ENCODE results near the gene COL20A1. TPM values are rescaled to one million over a fixed set of nuclear protein-coding genes. Genes with fewer than 3 reads are reported as not detected.

The COL20A1 gene
- polyA plus RNA-seq, 4 donors = 0.09 to 1.7 TPM; not detected in 2

DNA sequence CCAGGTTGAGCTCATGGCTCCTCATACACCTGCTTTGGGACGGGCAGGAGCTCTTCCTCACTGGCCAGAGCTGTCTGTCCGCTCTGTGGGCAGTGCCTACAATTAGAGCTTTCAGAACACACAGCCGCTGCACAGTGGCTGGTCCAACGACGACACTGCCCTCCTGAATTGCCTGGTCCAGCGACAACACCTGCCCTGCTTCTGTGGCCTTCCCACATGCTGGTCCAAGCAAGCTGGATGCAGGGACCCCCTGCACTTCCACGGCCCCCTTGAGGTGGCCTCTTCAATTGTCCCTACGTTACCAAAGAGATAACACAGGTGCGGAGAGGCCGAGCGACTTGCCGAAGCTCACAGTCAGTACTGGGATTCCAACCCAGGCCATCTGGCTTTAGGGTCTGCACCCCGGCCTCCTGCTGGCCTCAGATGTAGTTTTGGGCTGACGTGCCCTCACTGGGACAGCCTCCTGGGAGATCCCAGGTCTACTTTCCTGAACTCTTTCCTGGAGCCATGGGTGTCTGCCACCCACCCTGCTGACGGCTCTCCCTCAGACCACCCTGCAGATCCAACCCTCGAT is 69.5 kb downstream of the COL20A1 start:
- 34 to 60% (median 38%) methylated on average over 16 of the region's 16 CpGs for WGBS, 3 donors
- H3K27ac ChIP-seq (ENCODE audit: low read depth in 1 of 3, low read length in 2 of 3) = no peak overlapping the region
- peaks cover 11 to 34% (median 12%) of the 10 kb centered on the region in 3 donors for H3K27me3 ChIP-seq (ENCODE audit: control insufficient read depth in 3 of 3, insufficient read depth in 3 of 3, low read length in 3 of 3)
- H3K4me3 ChIP-seq (ENCODE audit: low read depth in 1 of 3, low read length in 3 of 3) = no peak overlapping the region
- DNase-seq (no peak), FAIRE-seq (no peak)
- H3K36me3 ChIP-seq (ENCODE audit: control insufficient read depth in 3 of 3, insufficient read depth in 2 of 3, low read depth in 1 of 3, low read length in 3 of 3) = no peaks in the 10 kb centered on the region
- no peaks in the 10 kb centered on the region for H3K4me1 ChIP-seq (ENCODE audit: control insufficient read depth in 3 of 3, insufficient read depth in 2 of 3, low read depth in 1 of 3, low read length in 2 of 3)
- H3K9me3 ChIP-seq (ENCODE audit: control insufficient read depth in 2 of 2, insufficient read depth in 1 of 2, low read depth in 1 of 2, low read length in 1 of 2) = no peaks in the 10 kb centered on the region

DNA sequence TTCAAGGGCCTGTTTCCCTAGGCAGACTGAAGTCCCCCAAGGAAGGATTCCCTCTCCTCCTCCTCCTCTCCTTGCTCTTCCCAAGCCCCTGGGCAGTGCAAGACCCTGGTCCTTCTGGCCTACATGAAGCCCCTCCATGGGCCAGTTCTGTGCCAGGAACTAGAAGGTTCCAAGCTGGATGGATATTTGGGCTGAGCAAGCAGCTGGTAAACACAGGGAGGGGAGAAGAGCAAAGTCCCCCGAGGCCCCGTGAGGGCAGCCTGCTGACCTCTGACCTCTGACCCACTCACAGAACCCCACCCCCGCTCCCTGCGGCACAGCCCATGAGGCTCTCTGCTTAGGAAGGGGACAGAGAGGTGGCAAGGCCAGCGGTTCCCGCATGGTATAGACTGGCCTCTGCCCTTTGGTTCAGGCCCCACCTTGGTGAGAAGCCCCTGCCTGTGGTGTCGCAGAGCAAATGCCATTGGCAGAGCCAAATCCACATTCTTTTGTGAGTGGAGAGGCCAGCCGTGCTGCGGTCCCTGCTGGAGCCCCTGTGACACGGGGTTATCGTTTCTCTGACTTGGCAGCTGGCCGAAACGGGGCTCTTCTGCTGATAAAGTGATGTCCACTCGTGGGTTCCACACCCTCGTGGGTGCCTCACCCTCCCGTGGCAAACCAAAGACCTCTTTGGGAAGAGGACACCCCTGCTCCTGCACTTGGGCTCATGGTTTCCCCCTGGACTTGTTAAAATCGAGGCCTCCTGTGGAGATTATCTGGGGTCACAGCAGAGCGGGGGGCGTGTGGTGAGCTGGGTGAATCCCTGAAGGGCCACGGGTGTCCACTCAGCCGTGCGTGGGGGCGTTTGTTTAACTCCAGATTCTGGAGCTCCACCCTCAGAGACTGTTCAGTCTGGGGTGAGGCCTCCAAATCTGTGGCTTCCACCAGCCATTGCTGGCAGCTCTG is 70.3 kb downstream of the COL20A1 start:
- Histone ChIP-seq H3K4me1 (ENCODE audit: control insufficient read depth in 3 of 3, insufficient read depth in 2 of 3, low read depth in 1 of 3, low read length in 2 of 3) (no peaks in the 10 kb centered on the region), H3K9me3 (ENCODE audit: control insufficient read depth in 2 of 2, insufficient read depth in 1 of 2, low read depth in 1 of 2, low read length in 1 of 2) (no peaks in the 10 kb centered on the region), H3K36me3 (ENCODE audit: control insufficient read depth in 3 of 3, insufficient read depth in 2 of 3, low read depth in 1 of 3, low read length in 3 of 3) (no peaks in the 10 kb centered on the region), H3K4me3 (ENCODE audit: low read depth in 1 of 3, low read length in 3 of 3) (no peak overlapping the region), H3K27ac (ENCODE audit: low read depth in 1 of 3, low read length in 2 of 3) (no peak overlapping the region), H3K27me3 (ENCODE audit: control insufficient read depth in 3 of 3, insufficient read depth in 3 of 3, low read length in 3 of 3) (peaks cover 11 to 34% (median 12%) of the 10 kb centered on the region in 3 donors)
- no peak for FAIRE-seq
- WGBS, 3 donors = 45 to 63% (median 59%) methylated on average over 23 of the region's 23 CpGs
- DNase-seq = no peak

DNA sequence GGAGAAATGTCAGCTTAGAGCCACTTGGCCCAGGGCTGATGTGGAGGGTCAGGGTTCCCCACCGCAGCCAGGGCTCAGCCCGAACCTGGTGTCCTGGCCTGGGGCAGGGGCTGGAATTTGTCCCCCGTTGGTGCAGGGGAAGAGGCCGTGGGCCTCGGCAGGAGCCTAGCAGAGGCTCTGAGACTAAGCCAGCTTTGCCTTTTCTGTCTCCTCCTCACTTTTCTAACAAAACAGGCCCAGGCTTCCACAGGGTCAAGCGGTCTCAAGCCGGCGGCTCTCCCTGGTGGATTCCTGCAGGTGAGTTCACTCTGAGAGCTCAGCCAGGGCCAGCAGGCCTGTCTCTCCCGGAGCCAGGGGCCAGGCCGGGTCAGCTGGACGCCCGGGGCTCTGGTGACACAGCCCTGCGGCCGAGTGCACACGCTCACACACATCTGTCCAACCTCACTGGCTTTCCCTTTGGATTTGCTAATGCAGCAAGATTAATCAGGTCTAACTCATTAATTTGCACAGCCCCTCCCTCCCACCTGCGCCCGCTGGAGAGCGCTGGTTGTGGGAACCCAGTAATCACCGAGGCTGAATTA is 71.1 kb downstream of the COL20A1 start:
- H3K36me3 ChIP-seq (ENCODE audit: control insufficient read depth in 3 of 3, insufficient read depth in 2 of 3, low read depth in 1 of 3, low read length in 3 of 3) = no peaks in the 10 kb centered on the region
- FAIRE-seq (no peak), DNase-seq (no peak)
- H3K27me3 ChIP-seq (ENCODE audit: control insufficient read depth in 3 of 3, insufficient read depth in 3 of 3, low read length in 3 of 3) = peaks cover 11 to 34% (median 12%) of the 10 kb centered on the region in 3 donors
- H3K27ac ChIP-seq (ENCODE audit: low read depth in 1 of 3, low read length in 2 of 3) = no peak overlapping the region
- no peaks in the 10 kb centered on the region for H3K4me1 ChIP-seq (ENCODE audit: control insufficient read depth in 3 of 3, insufficient read depth in 2 of 3, low read depth in 1 of 3, low read length in 2 of 3)
- WGBS, 3 donors = 72 to 82% (median 76%) methylated on average over 19 of the region's 19 CpGs
- H3K4me3 ChIP-seq (ENCODE audit: low read depth in 1 of 3, low read length in 3 of 3) = no peak overlapping the region
- no peaks in the 10 kb centered on the region for H3K9me3 ChIP-seq (ENCODE audit: control insufficient read depth in 2 of 2, insufficient read depth in 1 of 2, low read depth in 1 of 2, low read length in 1 of 2)

DNA sequence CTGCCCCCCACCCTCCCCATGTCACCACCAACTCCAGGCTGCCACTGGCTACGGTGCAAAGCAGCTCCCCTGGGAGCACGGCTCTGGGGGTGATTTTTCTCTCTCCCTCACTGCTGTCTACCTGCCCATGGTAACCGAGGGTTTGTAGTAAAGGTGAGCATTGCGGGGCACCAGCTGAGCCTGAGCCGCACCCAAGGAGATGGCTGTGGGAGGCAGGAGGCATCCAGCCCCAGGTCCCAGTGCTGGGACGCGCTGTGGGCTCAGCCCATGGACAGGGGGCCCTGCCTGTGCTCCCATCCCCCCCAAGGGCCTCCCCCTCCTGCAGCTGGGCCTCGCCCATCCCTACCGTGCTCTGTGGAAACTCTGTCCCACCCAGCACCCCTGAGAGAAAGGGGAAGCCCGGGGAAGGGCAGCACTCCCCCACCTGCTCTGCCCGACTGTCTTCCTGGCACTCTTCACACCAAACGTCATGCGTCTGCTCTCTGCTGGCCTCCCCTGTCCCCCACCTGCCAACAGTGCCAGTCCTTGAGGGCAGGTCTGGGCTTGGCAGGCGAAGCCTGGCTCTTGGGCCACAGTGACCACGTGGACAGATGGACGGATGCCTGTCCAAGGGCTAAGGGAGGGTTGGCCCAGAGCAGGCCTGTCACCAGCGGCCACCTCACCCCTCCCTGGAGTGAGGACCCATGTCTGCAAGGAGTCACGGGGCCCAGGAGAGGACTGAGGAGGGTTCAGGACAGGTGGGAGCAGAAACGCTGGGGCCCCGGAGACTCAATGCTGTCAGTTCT is 72.0 kb downstream of the COL20A1 start:
- Histone ChIP-seq H3K4me1 (ENCODE audit: control insufficient read depth in 3 of 3, insufficient read depth in 2 of 3, low read depth in 1 of 3, low read length in 2 of 3) (no peaks in the 10 kb centered on the region), H3K27ac (ENCODE audit: low read depth in 1 of 3, low read length in 2 of 3) (no peak overlapping the region), H3K27me3 (ENCODE audit: control insufficient read depth in 3 of 3, insufficient read depth in 3 of 3, low read length in 3 of 3) (peaks cover 10 to 31% (median 12%) of the 10 kb centered on the region in 3 donors), H3K4me3 (ENCODE audit: low read depth in 1 of 3, low read length in 3 of 3) (no peak overlapping the region), H3K36me3 (ENCODE audit: control insufficient read depth in 3 of 3, insufficient read depth in 2 of 3, low read depth in 1 of 3, low read length in 3 of 3) (no peaks in the 10 kb centered on the region), H3K9me3 (ENCODE audit: control insufficient read depth in 2 of 2, insufficient read depth in 1 of 2, low read depth in 1 of 2, low read length in 1 of 2) (no peaks in the 10 kb centered on the region)
- FAIRE-seq (no peak), DNase-seq (no peak)
- WGBS, 3 donors = 68 to 74% (median 68%) methylated on average over 18 to 20 of the region's 20 CpGs

DNA sequence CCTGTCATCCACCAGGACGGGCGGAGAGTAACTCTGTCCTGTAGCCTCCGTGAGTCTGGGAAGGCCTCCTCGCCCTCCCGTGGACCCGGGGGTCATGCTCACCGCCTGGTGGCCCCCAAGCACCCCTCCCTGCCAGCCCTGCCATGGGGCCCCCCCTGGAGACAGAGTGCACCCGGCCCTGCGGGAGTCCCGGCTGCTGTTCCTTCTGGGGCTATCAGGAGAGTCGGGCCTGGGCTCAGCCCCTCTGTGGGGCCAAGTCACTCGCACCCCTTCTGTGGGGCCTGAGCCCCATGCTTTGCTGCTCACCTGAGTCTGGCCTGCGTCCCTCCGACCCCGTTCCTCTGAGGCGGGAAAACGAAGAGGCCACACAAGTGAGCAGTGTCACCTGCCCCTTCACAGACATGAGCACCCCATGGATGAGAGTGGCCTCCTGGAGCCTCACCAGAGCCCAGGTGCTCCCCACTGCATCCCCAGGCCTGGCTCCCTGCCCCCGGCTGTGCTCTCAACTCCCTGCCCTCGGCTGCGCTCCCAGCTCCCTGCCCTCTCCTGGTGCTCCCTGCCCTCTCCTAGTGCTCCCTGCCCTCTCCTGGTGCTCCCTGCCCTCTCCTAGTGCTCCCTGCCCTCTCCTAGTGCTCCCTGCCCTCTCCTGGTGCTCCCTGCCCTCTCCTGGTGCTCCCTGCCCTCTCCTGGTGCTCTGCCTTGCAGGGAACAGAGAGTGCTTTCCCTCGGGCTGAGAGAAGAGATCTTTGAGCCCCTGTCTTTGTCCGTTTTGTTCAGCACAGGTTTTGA is 72.8 kb downstream of the COL20A1 start:
- no peak overlapping the region for H3K4me3 ChIP-seq (ENCODE audit: low read depth in 1 of 3, low read length in 3 of 3)
- no peak overlapping the region for H3K27ac ChIP-seq (ENCODE audit: low read depth in 1 of 3, low read length in 2 of 3)
- H3K27me3 ChIP-seq (ENCODE audit: control insufficient read depth in 3 of 3, insufficient read depth in 3 of 3, low read length in 3 of 3) = peaks cover 8 to 27% (median 10%) of the 10 kb centered on the region in 3 donors
- 69 to 85% (median 78%) methylated on average over 20 to 22 of the region's 22 CpGs for WGBS, 3 donors
- H3K36me3 ChIP-seq (ENCODE audit: control insufficient read depth in 3 of 3, insufficient read depth in 2 of 3, low read depth in 1 of 3, low read length in 3 of 3) = no peaks in the 10 kb centered on the region
- H3K9me3 ChIP-seq (ENCODE audit: control insufficient read depth in 2 of 2, insufficient read depth in 1 of 2, low read depth in 1 of 2, low read length in 1 of 2) = no peaks in the 10 kb centered on the region
- no peak for DNase-seq
- no peak for FAIRE-seq
- peaks cover 0 to 4% (median 0%) of the 10 kb centered on the region in 3 donors for H3K4me1 ChIP-seq (ENCODE audit: control insufficient read depth in 3 of 3, insufficient read depth in 2 of 3, low read depth in 1 of 3, low read length in 2 of 3)

DNA sequence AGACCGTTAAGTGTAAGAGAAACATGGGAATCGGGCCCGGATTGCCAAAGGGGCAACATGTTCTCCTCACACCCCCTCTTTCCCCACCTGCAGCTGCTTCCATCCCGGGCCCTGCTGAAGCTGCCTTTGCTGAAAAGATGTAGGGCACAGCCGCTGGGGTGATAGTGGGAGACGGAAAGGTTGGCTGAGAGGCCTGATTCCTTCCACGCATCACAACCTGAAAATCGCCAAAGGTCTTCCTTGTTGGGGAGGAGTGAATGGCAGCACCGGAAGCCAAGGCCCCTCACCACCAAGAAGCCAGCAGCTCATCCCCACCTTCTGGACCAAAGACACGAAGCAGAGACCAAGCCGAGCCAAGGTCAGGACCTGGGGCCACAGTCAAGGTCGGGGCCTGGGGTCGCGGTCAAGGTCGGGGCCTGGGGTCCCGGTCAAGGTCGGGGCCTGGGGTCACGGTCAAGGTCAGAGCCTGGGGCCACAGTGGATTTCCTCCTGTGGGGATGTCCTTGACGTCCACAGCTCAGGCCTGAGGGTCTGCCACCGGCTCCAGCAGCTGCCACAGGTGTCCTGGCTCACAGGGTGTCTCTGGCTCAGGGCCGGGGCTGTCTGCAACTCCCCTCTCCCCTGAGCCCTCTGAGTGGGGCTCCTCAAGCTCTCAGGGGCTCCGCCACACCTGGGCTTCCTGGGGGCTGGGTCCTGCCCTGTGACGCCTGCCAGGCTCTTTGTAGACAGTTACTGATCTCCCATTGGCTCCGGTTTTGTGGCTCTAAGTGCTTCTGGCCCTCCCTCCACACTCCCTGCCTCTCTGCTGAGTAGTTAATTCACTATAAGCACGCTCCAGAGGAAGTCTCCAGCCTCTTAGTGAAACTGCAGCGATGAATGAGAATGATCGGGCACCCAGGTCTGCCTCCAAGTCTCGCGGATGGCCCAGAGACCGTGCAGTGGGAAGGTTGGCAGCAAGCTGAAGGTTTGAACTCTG is 73.7 kb downstream of the COL20A1 start:
- H3K27me3 ChIP-seq (ENCODE audit: control insufficient read depth in 3 of 3, insufficient read depth in 3 of 3, low read length in 3 of 3) = peaks cover 7 to 26% (median 10%) of the 10 kb centered on the region in 3 donors
- WGBS, 3 donors = 69 to 76% (median 74%) methylated on average over 29 to 30 of the region's 30 CpGs

DNA sequence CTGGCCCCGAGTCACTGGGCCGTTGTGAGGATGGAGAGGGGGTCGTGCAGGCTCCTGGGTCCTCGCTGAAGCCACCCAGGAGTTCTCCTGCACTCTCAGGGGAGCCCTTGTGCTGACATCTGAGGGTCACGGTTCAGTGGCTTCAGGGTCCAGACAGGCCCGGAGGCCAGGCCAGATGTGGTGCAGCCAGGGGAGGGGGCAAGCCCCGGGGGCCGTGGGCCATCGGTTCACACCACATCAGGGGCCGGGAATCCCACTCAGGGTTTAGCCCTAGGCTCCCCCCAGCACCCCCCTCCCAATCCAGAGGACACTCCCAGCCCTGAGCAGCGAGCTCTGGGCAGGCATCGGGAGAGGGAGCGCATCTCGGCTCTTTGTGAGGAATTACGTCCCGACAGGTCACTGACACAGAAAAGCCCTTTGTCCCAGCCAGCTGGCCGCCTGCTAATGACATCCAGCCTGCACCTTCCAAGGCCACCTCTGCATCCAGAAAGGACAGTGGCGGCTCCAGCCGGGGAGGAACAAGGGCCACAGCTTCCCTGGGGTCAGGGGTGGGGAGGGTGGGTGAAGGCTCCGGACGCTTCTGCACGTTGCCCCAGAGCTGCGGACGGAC is 74.6 kb downstream of the COL20A1 start:
- Histone ChIP-seq H3K36me3 (ENCODE audit: control insufficient read depth in 3 of 3, insufficient read depth in 2 of 3, low read depth in 1 of 3, low read length in 3 of 3) (no peaks in the 10 kb centered on the region), H3K4me1 (ENCODE audit: control insufficient read depth in 3 of 3, insufficient read depth in 2 of 3, low read depth in 1 of 3, low read length in 2 of 3) (peaks cover 0 to 4% (median 0%) of the 10 kb centered on the region in 3 donors), H3K4me3 (ENCODE audit: low read depth in 1 of 3, low read length in 3 of 3) (no peak overlapping the region), H3K27ac (ENCODE audit: low read depth in 1 of 3, low read length in 2 of 3) (no peak overlapping the region), H3K27me3 (ENCODE audit: control insufficient read depth in 3 of 3, insufficient read depth in 3 of 3, low read length in 3 of 3) (peaks cover 0 to 19% (median 7%) of the 10 kb centered on the region in 3 donors), H3K9me3 (ENCODE audit: control insufficient read depth in 2 of 2, insufficient read depth in 1 of 2, low read depth in 1 of 2, low read length in 1 of 2) (no peaks in the 10 kb centered on the region)
- WGBS, 3 donors = 62 to 75% (median 72%) methylated on average over 24 of the region's 24 CpGs
- FAIRE-seq (no peak), DNase-seq (no peak)

More for the DNA sequence above, 73.7 kb downstream of the COL20A1 start:
- no peak overlapping the region for H3K27ac ChIP-seq (ENCODE audit: low read depth in 1 of 3, low read length in 2 of 3)
- no peak for DNase-seq
- peaks cover 0 to 4% (median 0%) of the 10 kb centered on the region in 3 donors for H3K4me1 ChIP-seq (ENCODE audit: control insufficient read depth in 3 of 3, insufficient read depth in 2 of 3, low read depth in 1 of 3, low read length in 2 of 3)
- no peak overlapping the region for H3K4me3 ChIP-seq (ENCODE audit: low read depth in 1 of 3, low read length in 3 of 3)
- FAIRE-seq = no peak
- no peaks in the 10 kb centered on the region for H3K9me3 ChIP-seq (ENCODE audit: control insufficient read depth in 2 of 2, insufficient read depth in 1 of 2, low read depth in 1 of 2, low read length in 1 of 2)
- no peaks in the 10 kb centered on the region for H3K36me3 ChIP-seq (ENCODE audit: control insufficient read depth in 3 of 3, insufficient read depth in 2 of 3, low read depth in 1 of 3, low read length in 3 of 3)
